Left lung (tissue), 14 donors: ENCODE data around the gene CCNO. TPM values are rescaled to one million over a fixed set of nuclear protein-coding genes. Genes with fewer than 3 reads are reported as not detected.

Source experiments
- ATAC-seq: fragments of 200-7000 bp; cut with Tn5 transposase; one replicate; pipeline ENCODE4 v1.9.1; 2020; ENCODE audit warnings: moderate library complexity
- DNase-seq, 4 donors: peaks; one replicate each; pipeline ENCODE4 v3.0.0-alpha.2; 2013 to 2020
- H3K27ac ChIP-seq, 2 donors: fragments of 200-600 bp; sonication (generic) in 1 of 2; one replicate each; pipeline versions ENCODE4 v1.5.0 to v1.8.0; 2020 to 2021
- H3K27me3 ChIP-seq, 2 donors: fragments of 200-600 bp; sonication (generic) in 1 of 2; one replicate each; pipeline versions ENCODE4 v1.5.0 to v1.8.0; 2020 to 2021
- H3K36me3 ChIP-seq, 2 donors: fragments of 200-600 bp; sonication (generic) in 1 of 2; one replicate each; pipeline versions ENCODE4 v1.5.0 to v1.8.0; 2020 to 2021
- H3K4me1 ChIP-seq, 2 donors: fragments of 200-600 bp; one replicate each; pipeline ENCODE4 v1.8.0; 2021
- H3K4me3 ChIP-seq, 2 donors: fragments of 200-600 bp; sonication (generic) in 1 of 2; one replicate each; pipeline versions ENCODE4 v1.5.0 to v1.8.0; 2020 to 2021; ENCODE audit warnings: mild to moderate bottlenecking in 1 of 2
- H3K9me3 ChIP-seq, 2 donors: fragments of 200-600 bp; sonication (generic) in 1 of 2; one replicate each; pipeline versions ENCODE4 v1.5.0 to v1.8.0; 2020 to 2021
- intact Hi-C, 2 donors: fragments of 100-400 bp; cut with DNase I; formaldehyde crosslinking; loops; one replicate each; pipeline versions ENCODE4 v1.11.2 to v1.14.2; 2022
- long read RNA-seq, 12 donors: library from polyadenylated mRNA in 2 of 12; unstranded in 2 of 12; transcript quantifications; one replicate each; pipeline ENCODE4 v2.0.0 and lab custom pipeline, GENCODE V29; 2019 to 2026
- polyA plus RNA-seq, 6 donors: library from polyadenylated mRNA; unstranded; fragments of 120-200 nt; gene quantifications; one replicate each; pipeline ENCODE4 v1.2.1, GENCODE V29; 2013; ENCODE audit not compliant: insufficient read length in 6 of 6
- total RNA-seq, 2 donors: library from RNA; stranded (reverse); fragmentation: NEBNext Ultra II Directional; extraction: Animal tissue kit (Norgen Biotek cat#: 25700); gene quantifications; one replicate each; pipeline ENCODE4 v1.2.1, GENCODE V29; 2021
- TF ChIP-seq, protein P1 (sequence below), 2 donors: fragments of 200-600 bp; sonication (generic) in 1 of 2; IDR thresholded peaks; one replicate each; pipeline versions ENCODE4 v1.5.0 to v1.8.0; 2021; ENCODE audit warnings: antibody characterized with exemption in 2 of 2
- donor health status: DM: no; HTN: yes; CAD: no.
- donor health status: DM: no; HTN: no; CAD: no.

The CCNO gene, protein sequence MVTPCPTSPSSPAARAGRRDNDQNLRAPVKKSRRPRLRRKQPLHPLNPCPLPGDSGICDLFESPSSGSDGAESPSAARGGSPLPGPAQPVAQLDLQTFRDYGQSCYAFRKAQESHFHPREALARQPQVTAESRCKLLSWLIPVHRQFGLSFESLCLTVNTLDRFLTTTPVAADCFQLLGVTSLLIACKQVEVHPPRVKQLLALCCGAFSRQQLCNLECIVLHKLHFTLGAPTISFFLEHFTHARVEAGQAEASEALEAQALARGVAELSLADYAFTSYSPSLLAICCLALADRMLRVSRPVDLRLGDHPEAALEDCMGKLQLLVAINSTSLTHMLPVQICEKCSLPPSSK
- 1 to 10 TPM in 1 of 2 donors, under 1 TPM in 1; 0.23 to 1.1 TPM for total RNA-seq
- polyA plus RNA-seq, result 1 to 10 TPM; 3.3 to 8.4 (median 4.8) TPM
- long read RNA-seq, donor 1, transcript CCNO-201 (3 exons, 1,433 nt), result major isoform, 6 of 6 reads
- long read RNA-seq, donor 1, partial matches to known transcripts, result 0 of 6 reads
- long read RNA-seq, donor 1, other reads (novel, unspliced or antisense), result 0 of 6 reads
- long read RNA-seq, donor 2, partial matches to known transcripts, result 0 of 2 reads
- long read RNA-seq, donor 2, other reads (novel, unspliced or antisense), result 0 of 2 reads
- long read RNA-seq, donor 3, partial matches to known transcripts, result 0 of 1 reads
- long read RNA-seq, donor 3, other reads (novel, unspliced or antisense), result 0 of 1 reads
- long read RNA-seq, donor 4, partial matches to known transcripts, result 0 of 1 reads
- long read RNA-seq, donor 4, other reads (novel, unspliced or antisense), result 0 of 1 reads
- long read RNA-seq, donor 5, transcript CCNO-201 (3 exons, 1,433 nt), result major isoform, 10 of 17 reads
- long read RNA-seq, donor 5, partial matches to known transcripts, result 7 of 17 reads
- long read RNA-seq, donor 5, other reads (novel, unspliced or antisense), result 0 of 17 reads
- long read RNA-seq, donor 6, partial matches to known transcripts, result 0 of 4 reads
- long read RNA-seq, donor 6, other reads (novel, unspliced or antisense), result 0 of 4 reads
- long read RNA-seq, donor 7, partial matches to known transcripts, result 0 of 1 reads
- long read RNA-seq, donor 7, other reads (novel, unspliced or antisense), result 0 of 1 reads
- long read RNA-seq, donor 8, partial matches to known transcripts, result 0 of 4 reads
- long read RNA-seq, donor 8, other reads (novel, unspliced or antisense), result 0 of 4 reads
- long read RNA-seq, donor 9, result 0 reads
- long read RNA-seq, donor 10, partial matches to known transcripts, result 1 of 2 reads
- long read RNA-seq, donor 10, other reads (novel, unspliced or antisense), result 0 of 2 reads
- long read RNA-seq, donor 11, result 0 reads
- long read RNA-seq, donor 12, transcript CCNO-201 (3 exons, 1,433 nt), result major isoform, 6 of 6 reads
- long read RNA-seq, donor 12, partial matches to known transcripts, result 0 of 6 reads
- long read RNA-seq, donor 12, other reads (novel, unspliced or antisense), result 0 of 6 reads

DNA sequence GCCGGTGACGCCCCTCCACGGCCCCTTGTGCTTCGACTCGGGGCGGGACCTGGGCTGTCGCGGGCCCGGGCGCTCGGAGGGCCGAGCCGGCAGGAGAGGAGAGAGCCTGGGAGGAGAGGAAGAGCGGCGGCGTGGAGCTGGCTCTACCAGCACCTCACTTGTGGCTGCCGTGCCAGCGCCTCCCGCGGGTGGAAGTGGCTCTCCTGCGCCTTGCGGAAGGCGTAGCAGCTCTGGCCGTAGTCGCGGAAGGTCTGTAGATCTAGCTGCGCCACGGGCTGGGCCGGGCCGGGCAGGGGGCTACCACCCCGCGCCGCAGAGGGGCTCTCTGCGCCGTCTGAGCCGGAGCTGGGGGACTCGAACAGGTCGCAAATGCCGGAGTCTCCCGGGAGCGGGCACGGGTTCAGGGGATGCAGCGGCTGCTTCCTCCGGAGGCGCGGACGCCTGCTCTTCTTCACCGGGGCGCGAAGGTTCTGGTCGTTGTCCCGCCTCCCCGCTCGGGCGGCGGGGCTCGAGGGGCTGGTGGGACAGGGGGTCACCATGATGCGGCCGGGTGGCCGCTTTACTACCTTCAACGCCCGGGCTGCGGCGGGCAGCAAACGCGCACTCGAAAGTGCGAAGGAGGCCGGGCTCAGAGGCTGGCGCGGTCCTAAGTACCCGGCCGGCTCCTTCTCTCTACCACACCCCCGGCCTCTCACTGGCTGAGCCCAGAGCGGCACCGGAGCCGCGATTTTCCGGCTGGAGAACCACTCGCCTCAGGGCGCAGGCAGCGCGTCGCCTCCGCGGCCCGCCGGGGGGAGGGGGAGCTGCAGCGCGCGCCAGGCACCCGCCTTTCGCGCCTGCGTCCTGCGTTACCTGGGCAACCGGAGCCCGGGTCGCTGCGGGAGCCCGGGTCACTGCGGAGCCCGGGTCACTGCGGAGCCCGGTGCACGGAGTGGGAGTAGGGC lies at the start of gene CCNO:
TSS of gene CCNO (minus strand) at position 624 of the 944 bp plus-strand sequence. CDS start at position 539, 85 bp downstream.
- no peaks in the 10 kb centered on the region for H3K9me3 ChIP-seq
- H3K36me3 ChIP-seq, result no peaks in the 10 kb centered on the region
- ATAC-seq (peak; percentile 93), DNase-seq (peak in 3 of 4 donors; percentile 72 to 88 (median 81))
- TF ChIP-seq, protein P1, sequence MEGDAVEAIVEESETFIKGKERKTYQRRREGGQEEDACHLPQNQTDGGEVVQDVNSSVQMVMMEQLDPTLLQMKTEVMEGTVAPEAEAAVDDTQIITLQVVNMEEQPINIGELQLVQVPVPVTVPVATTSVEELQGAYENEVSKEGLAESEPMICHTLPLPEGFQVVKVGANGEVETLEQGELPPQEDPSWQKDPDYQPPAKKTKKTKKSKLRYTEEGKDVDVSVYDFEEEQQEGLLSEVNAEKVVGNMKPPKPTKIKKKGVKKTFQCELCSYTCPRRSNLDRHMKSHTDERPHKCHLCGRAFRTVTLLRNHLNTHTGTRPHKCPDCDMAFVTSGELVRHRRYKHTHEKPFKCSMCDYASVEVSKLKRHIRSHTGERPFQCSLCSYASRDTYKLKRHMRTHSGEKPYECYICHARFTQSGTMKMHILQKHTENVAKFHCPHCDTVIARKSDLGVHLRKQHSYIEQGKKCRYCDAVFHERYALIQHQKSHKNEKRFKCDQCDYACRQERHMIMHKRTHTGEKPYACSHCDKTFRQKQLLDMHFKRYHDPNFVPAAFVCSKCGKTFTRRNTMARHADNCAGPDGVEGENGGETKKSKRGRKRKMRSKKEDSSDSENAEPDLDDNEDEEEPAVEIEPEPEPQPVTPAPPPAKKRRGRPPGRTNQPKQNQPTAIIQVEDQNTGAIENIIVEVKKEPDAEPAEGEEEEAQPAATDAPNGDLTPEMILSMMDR (IDR thresholded peaks at IDR 0.05), result peak in 1 of 2 donors; percentile 3
- peak within 1 kb of the TSS; percentile 31 to 46 for H3K4me3 ChIP-seq
- H3K4me1 ChIP-seq, result peaks cover 25 to 36% of the 10 kb centered on the region in 2 donors
- H3K27ac ChIP-seq, result no peak within 1 kb of the TSS
- intact Hi-C loops, result no loop called here
- H3K27me3 ChIP-seq, result peaks cover 69 to 100% of the 10 kb centered on the region in 2 donors

DNA sequence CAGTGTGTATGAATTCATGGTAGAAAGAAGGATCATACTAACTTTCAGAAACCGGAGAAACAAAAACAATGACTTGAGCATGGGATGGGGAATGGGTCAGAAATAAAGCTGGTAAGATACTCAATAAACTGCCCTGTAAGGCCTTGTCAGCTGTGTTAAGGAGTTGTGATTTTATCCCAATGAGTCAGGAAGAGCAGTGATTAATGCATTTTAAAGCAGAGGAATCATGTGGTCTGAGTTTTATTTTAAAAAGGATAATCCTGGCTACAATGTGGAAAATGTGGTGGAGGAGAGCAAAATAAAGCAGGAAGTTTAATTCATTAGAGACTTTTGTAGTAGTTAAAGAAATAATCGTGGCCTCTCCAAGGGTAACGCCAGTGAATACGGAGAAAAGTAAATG lies 45.4 kb upstream of the CCNO start:
- TF ChIP-seq, protein P1 (IDR thresholded peaks at IDR 0.05), result no peak
- DNase-seq (no peak), ATAC-seq (no peak)
- Histone ChIP-seq H3K4me1 (no peaks in the 10 kb centered on the region), H3K4me3 (no peak overlapping the region), H3K27ac (no peak overlapping the region), H3K9me3 (no peaks in the 10 kb centered on the region), H3K36me3 (peaks cover 0 to 100% of the 10 kb centered on the region in 2 donors), H3K27me3 (no peaks in the 10 kb centered on the region)
- intact Hi-C loops, result no loop called here

DNA sequence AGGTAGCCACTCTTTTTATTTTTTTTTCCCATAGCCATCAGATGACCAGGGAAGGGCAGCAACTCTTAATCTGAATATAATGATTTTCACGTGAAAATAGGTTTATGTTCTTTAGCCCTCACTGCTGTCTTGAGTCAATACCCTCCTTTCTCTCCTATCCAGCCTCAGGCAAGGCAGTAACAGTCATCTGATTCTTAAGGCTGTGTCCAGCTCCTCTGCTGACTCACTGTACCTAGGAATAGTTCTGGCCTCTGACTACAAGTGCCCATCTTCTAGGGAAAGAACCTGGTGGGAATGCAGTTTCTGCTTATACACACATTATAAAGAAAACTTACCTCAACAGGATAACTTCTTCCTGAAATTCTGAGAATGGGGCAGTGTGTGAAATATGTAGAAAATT lies 43.4 kb upstream of the CCNO start:
- TF ChIP-seq, protein P1 (IDR thresholded peaks at IDR 0.05), result no peak
- no peaks in the 10 kb centered on the region for H3K9me3 ChIP-seq
- H3K36me3 ChIP-seq, result peaks cover 0 to 100% of the 10 kb centered on the region in 2 donors

DNA sequence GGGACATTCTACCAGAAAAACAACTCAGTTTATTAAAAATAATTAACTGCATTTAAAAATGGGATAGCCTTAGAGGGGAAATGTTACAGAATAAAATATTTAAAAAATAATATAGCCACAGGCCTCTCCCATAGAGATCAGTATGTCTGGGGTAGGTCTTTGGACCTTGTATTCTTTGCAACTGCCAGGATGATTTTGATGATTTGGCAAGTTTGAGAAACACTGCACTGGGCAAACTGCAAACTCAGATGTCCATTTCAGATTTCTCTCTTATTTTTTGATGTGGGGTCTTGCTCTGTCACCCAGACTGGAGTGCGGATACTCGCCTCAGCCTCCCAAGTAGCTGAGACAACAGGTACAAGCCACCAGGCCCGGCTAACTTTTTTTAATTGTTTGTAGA lies 24.9 kb upstream of the CCNO start:
- TF ChIP-seq, protein P1 (IDR thresholded peaks at IDR 0.05), result no peak
- Histone ChIP-seq H3K27me3 (no peaks in the 10 kb centered on the region), H3K9me3 (no peaks in the 10 kb centered on the region), H3K4me1 (no peaks in the 10 kb centered on the region), H3K36me3 (peaks cover 0 to 90% of the 10 kb centered on the region in 2 donors), H3K27ac (no peak overlapping the region), H3K4me3 (no peak overlapping the region)
- no peak for DNase-seq
- intact Hi-C loops, result no loop called here
- ATAC-seq, result no peak

More for the DNA sequence above, 43.4 kb upstream of the CCNO start:
- intact Hi-C loops, result no loop called here
- DNase-seq (no peak), ATAC-seq (no peak)
- Histone ChIP-seq H3K4me1 (no peaks in the 10 kb centered on the region), H3K27me3 (no peaks in the 10 kb centered on the region), H3K27ac (no peak overlapping the region), H3K4me3 (no peak overlapping the region)
